DND-41 (cell line): ENCODE results near the gene PPA2.

ENCODE experiments used
- ATAC-seq: fragments of 200-7000 bp; cut with Tn5 transposase; 3 replicates; pipeline ENCODE4 v1.9.1; 2021; ENCODE audit warnings: low read depth; ENCODE audit not compliant: insufficient read depth
- DNase-seq: peaks from one replicate; pipeline ENCODE4 v3.0.0-alpha.2; 2020
- H2AFZ ChIP-seq: 2 replicates; pipeline ENCODE4 v1.6.0; 2012; ENCODE audit warnings: low read depth, low read length
- H3K27ac ChIP-seq: 2 replicates; pipeline ENCODE4 v1.5.1; 2012; ENCODE audit warnings: low read length, inconsistent platforms
- H3K27me3 ChIP-seq: fragments of 200-600 bp; sonication (generic); 2 replicates; pipeline ENCODE4 v1.6.0; 2012; ENCODE audit warnings: low read length, mild to moderate bottlenecking, inconsistent platforms; ENCODE audit not compliant: insufficient read depth, poor library complexity
- H3K36me3 ChIP-seq: 2 replicates; pipeline ENCODE4 v1.5.1; 2012; ENCODE audit warnings: low read length, inconsistent platforms; ENCODE audit not compliant: insufficient read depth
- H3K4me1 ChIP-seq: 2 replicates; pipeline ENCODE4 v1.5.1; 2012; ENCODE audit warnings: mild to moderate bottlenecking, low read length; ENCODE audit not compliant: insufficient read depth
- H3K4me2 ChIP-seq: 2 replicates; pipeline ENCODE4 v1.6.0; 2012; ENCODE audit warnings: mild to moderate bottlenecking, moderate library complexity, low read length, inconsistent platforms; ENCODE audit not compliant: insufficient read depth
- H3K4me3 ChIP-seq, 2 experiments: fragments of 200-600 bp in 1 of 2; shearing (Covaris generic) in 1 of 2; 2 replicates each; pipeline ENCODE4 v1.5.1; 2012 to 2016; ENCODE audit warnings: inconsistent platforms in 2 of 2, low read length in 2 of 2, mild to moderate bottlenecking in 2 of 2, low read depth in 1 of 2, moderate library complexity in 1 of 2
- H3K79me2 ChIP-seq: 2 replicates; pipeline ENCODE4 v1.6.0; 2012; ENCODE audit warnings: low read length, inconsistent platforms; ENCODE audit not compliant: insufficient read depth
- H3K9ac ChIP-seq: 2 replicates; pipeline ENCODE4 v1.6.0; 2012; ENCODE audit warnings: low read depth, mild to moderate bottlenecking, inconsistent platforms, low read length, moderate library complexity
- H3K9me3 ChIP-seq: 2 replicates; pipeline ENCODE4 v1.5.1; 2012; ENCODE audit warnings: low read length, moderate library complexity, mild to moderate bottlenecking, inconsistent platforms; ENCODE audit not compliant: insufficient read depth, severe bottlenecking
- H4K20me1 ChIP-seq: 2 replicates; pipeline ENCODE4 v1.6.0; 2012; ENCODE audit warnings: low read length; ENCODE audit not compliant: insufficient read depth
- CTCF ChIP-seq: IDR thresholded peaks from 2 replicates; pipeline ENCODE4 v1.5.1; 2012; ENCODE audit warnings: borderline replicate concordance, low read length, moderate library complexity, mild to moderate bottlenecking; ENCODE audit not compliant: poor library complexity, severe bottlenecking; ENCODE audit errors: extremely low read depth
- EZH2 ChIP-seq: IDR thresholded peaks from 3 replicates; pipeline ENCODE4 v1.6.1; 2012; ENCODE audit warnings: borderline replicate concordance, low read depth, mild to moderate bottlenecking, moderate library complexity, low read length, inconsistent platforms; ENCODE audit not compliant: severe bottlenecking

Gene PPA2

GRCh38 chr4:105474099-105474518 lies 247 bp upstream of the PPA2 start:
- TF ChIP-seq CTCF = peak; percentile 87
- TF ChIP-seq EZH2 = no peak
- peak overlapping the region; percentile 89 for H2AFZ ChIP-seq
- H3K4me2 ChIP-seq = peak overlapping the region; percentile 80
- ATAC-seq (no peak; the same call in 1 of the 3 replicates), DNase-seq (peak; percentile 84)
- H3K36me3 ChIP-seq = peaks cover 16% of the 10 kb centered on the region
- H3K9ac ChIP-seq = peak overlapping the region; percentile 95
- no peaks in the 10 kb centered on the region for H3K27me3 ChIP-seq
- no peaks in the 10 kb centered on the region for H3K9me3 ChIP-seq
- peaks cover 23% of the 10 kb centered on the region for H4K20me1 ChIP-seq
- H3K4me1 ChIP-seq = peaks cover 33% of the 10 kb centered on the region
- peaks cover 46% of the 10 kb centered on the region for H3K79me2 ChIP-seq
- 0 out of 2 replicates have a peak overlapping the region, but pooled peaks have one; percentile 49 for H3K27ac ChIP-seq
- peak overlapping the region; percentile 73 to 79; a peak in 3 of 4 replicates for H3K4me3 ChIP-seq

- peak overlapping the region; percentile 89 for H2AFZ ChIP-seq
- peaks cover 58% of the 10 kb centered on the region for H3K79me2 ChIP-seq
- ATAC-seq (peak; percentile 20), DNase-seq (no peak)
- peaks cover 35% of the 10 kb centered on the region for H4K20me1 ChIP-seq
- H3K27me3 ChIP-seq = no peaks in the 10 kb centered on the region
- H3K4me2 ChIP-seq = peak overlapping the region; percentile 80
- H3K9me3 ChIP-seq = no peaks in the 10 kb centered on the region
- H3K9ac ChIP-seq = peak overlapping the region; percentile 95
- peaks cover 33% of the 10 kb centered on the region for H3K4me1 ChIP-seq
- H3K27ac ChIP-seq = peak overlapping the region; percentile 92
- peak overlapping the region; percentile 73 to 79 for H3K4me3 ChIP-seq
- peaks cover 19% of the 10 kb centered on the region for H3K36me3 ChIP-seq
- TF ChIP-seq EZH2 (no peak), CTCF (no peak)
Observed at GRCh38 chr4:105472871-105473323, 965 bp downstream of the PPA2 start.

GRCh38 chr4:105471566-105472176 lies 2.2 kb downstream of the PPA2 start:
- Histone ChIP-seq H3K27ac (peak overlapping the region; percentile 27), H2AFZ (no peak overlapping the region), H3K4me3 (peak overlapping the region in 1 of 2 experiments; percentile 73; a peak in 2 of 4 replicates), H4K20me1 (peaks cover 40% of the 10 kb centered on the region), H3K79me2 (peaks cover 70% of the 10 kb centered on the region), H3K4me1 (peaks cover 33% of the 10 kb centered on the region), H3K36me3 (peaks cover 25% of the 10 kb centered on the region), H3K9me3 (no peaks in the 10 kb centered on the region), H3K9ac (peak overlapping the region; percentile 95), H3K27me3 (no peaks in the 10 kb centered on the region), H3K4me2 (peak overlapping the region; percentile 80)
- ATAC-seq (peak; percentile 58), DNase-seq (peak; percentile 77)
- TF ChIP-seq EZH2 (no peak), CTCF (peak; percentile 71)
